Spleen (tissue), 11 donors: ENCODE measurements around the gene GPC2. TPM values are rescaled to one million over a fixed set of nuclear protein-coding genes. Genes with fewer than 3 reads are reported as not detected.

Source experiments
- DNase-seq: peaks from one replicate; pipeline ENCODE4 v3.0.0-alpha.2; 2020
- H3K27ac ChIP-seq, 8 donors: fragments of 200-600 bp; sonication (generic) in 7 of 8; 1 replicate in 4 of 8; 2 replicates in 4 of 8; pipeline versions ENCODE4 v1.5.0 to v1.8.0; 2016 to 2021; ENCODE audit warnings: inconsistent platforms in 4 of 8, mild to moderate bottlenecking in 4 of 8, moderate library complexity in 1 of 8
- H3K27me3 ChIP-seq, 7 donors: fragments of 200-600 bp; sonication (generic) in 6 of 7; replicated peaks in 1 of 7; 1 replicate in 4 of 7; 2 replicates in 3 of 7; pipeline versions ENCODE4 v1.5.0 to v1.8.0; 2016 to 2021; ENCODE audit warnings: inconsistent platforms in 3 of 7, mild to moderate bottlenecking in 1 of 7
- H3K36me3 ChIP-seq, 6 donors: fragments of 200-600 bp; sonication (generic) in 5 of 6; 1 replicate in 4 of 6; 2 replicates in 2 of 6; pipeline versions ENCODE4 v1.5.0 to v1.8.0; 2016 to 2021; ENCODE audit warnings: inconsistent platforms in 2 of 6
- H3K4me1 ChIP-seq, 6 donors: fragments of 200-600 bp; sonication (generic) in 5 of 6; 1 replicate in 3 of 6; 2 replicates in 3 of 6; pipeline versions ENCODE4 v1.5.0 to v1.8.0; 2016 to 2021; ENCODE audit warnings: inconsistent platforms in 3 of 6
- H3K4me3 ChIP-seq, 8 donors: fragments of 200-600 bp; sonication (generic) in 7 of 8; 1 replicate in 4 of 8; 2 replicates in 4 of 8; pipeline versions ENCODE4 v1.5.0 to v1.8.0; 2016 to 2021; ENCODE audit warnings: inconsistent platforms in 4 of 8, mild to moderate bottlenecking in 4 of 8, moderate library complexity in 2 of 8
- H3K9me3 ChIP-seq, 8 donors: fragments of 200-600 bp; sonication (generic) in 7 of 8; 1 replicate in 4 of 8; 2 replicates in 4 of 8; pipeline versions ENCODE4 v1.5.0 to v1.8.0; 2016 to 2021; ENCODE audit warnings: inconsistent platforms in 4 of 8
- CTCF ChIP-seq, 11 experiments: fragments of 200-600 bp in 7 of 11; fragments of 450-650 bp in 4 of 11; sonication (generic) in 4 of 11; IDR thresholded peaks in 8 of 11; conservative IDR thresholded peaks in 3 of 11; 1 replicate in 7 of 11; 2 replicates in 4 of 11; pipeline versions ENCODE4 v1.4.0 to v1.8.0; 2016 to 2021; ENCODE audit warnings: antibody characterized with exemption in 11 of 11, inconsistent platforms in 4 of 11, mild to moderate bottlenecking in 1 of 11
- POLR2A ChIP-seq, 3 donors: fragments of 450-650 bp; IDR thresholded peaks; one replicate each; pipeline ENCODE4 v1.5.1; 2017; ENCODE audit warnings: antibody characterized with exemption in 3 of 3, mild to moderate bottlenecking in 1 of 3
- POLR2AphosphoS5 ChIP-seq, 3 donors: sonication (generic); formaldehyde crosslinking; IDR thresholded peaks; one replicate each; pipeline ENCODE4 v1.5.1; 2017; ENCODE audit warnings: antibody characterized with exemption in 3 of 3
- WGBS, 5 donors: extraction: QIAGEN DNeasy Blood & Tissue Kit in 3 of 5; methylation state at CpG; one replicate each; pipeline versions ENCODE4 v1.1.5 to v1.1.7; 2013 to 2018; 5-methylcytosine and 5-hydroxymethylcytosine counted together
- intact Hi-C: fragments of 100-400 bp; cut with DNase I; formaldehyde crosslinking; loops from one replicate; pipeline ENCODE4 v1.15.0; 2023; ENCODE audit warnings: low total_unique reads
- polyA plus RNA-seq, 3 donors: library from polyadenylated mRNA; stranded (reverse); fragments of 200-250 nt; gene quantifications; one replicate each; pipeline ENCODE4 v1.2.1, GENCODE V29; 2013
- total RNA-seq, 7 donors: library from RNA; depleted of rRNA in 3 of 7; stranded (reverse); fragments of >200 nt in 3 of 7; fragmentation: NEBNext Ultra II Directional in 4 of 7; extraction: Animal tissue kit (Norgen Biotek cat#: 25700) in 4 of 7; gene quantifications; one replicate each; pipeline versions ENCODE4 v1.1.0 to v1.2.1, GENCODE V29; 2016 to 2021
- donor health status: healthy with polysubstance abuse.
- donor health status: DM: no; HTN: no; CAD: no; lungs with moderate emphysema.
- donor health status: DM: no; HTN: no; CAD: no.
- donor health status: Bipolar disorder and iron deficiency.
- donor health status: healthy.
- donor health status: DM: no; HTN: no; CAD: no.
- donor health status: DM: yes; HTN: yes; CAD: no.

GPC2 gene
- total and polyA plus RNA-seq, 10 donors: 2.1 to 5.3 (median 4.3) TPM

GRCh38 chr7:100153708-100154535 lies 23.3 kb downstream of the GPC2 start:
- Histone ChIP-seq H3K36me3 (peaks cover 0 to 72% (median 37%) of the 10 kb centered on the region in 6 donors), H3K27ac (peak overlapping the region in 3 of 8 donors; percentile 95 to 97 (median 97)), H3K27me3 (no peaks in the 10 kb centered on the region), H3K9me3 (no peaks in the 10 kb centered on the region), H3K4me3 (no peak overlapping the region), H3K4me1 (peaks cover 33 to 96% (median 84%) of the 10 kb centered on the region in 6 donors)
- TF ChIP-seq CTCF (IDR thresholded peaks at IDR 0.05 in 8 of 11, conservative IDR thresholded peaks at IDR 0.05 in 3 of 11) (no peak), POLR2AphosphoS5 (IDR thresholded peaks at IDR 0.05) (peak in 2 of 3 donors; percentile 46 to 63), POLR2A (IDR thresholded peaks at IDR 0.05) (no peak)
- no peak for DNase-seq
- intact Hi-C loops: no loop called here
- 77 to 87% (median 86%) methylated on average over 15 to 16 of the region's 16 CpGs for WGBS, 5 donors

- 89 to 94% (median 91%) methylated on average over 17 to 18 of the region's 18 CpGs for WGBS, 5 donors
- DNase-seq: peak; percentile 80
- peak overlapping the region in 7 of 8 donors; percentile 59 to 97 (median 70) for H3K27ac ChIP-seq
Measured at GRCh38 chr7:100152937-100153666, 24.1 kb downstream of the GPC2 start.

GRCh38 chr7:100152404-100152803 lies 24.8 kb downstream of the GPC2 start:
- TF ChIP-seq CTCF (IDR thresholded peaks at IDR 0.05 in 8 of 11, conservative IDR thresholded peaks at IDR 0.05 in 3 of 11) (peak in 1 of 11 experiments; percentile 19), POLR2AphosphoS5 (IDR thresholded peaks at IDR 0.05) (peak in 1 of 3 donors; percentile 40), POLR2A (IDR thresholded peaks at IDR 0.05) (no peak)
- peaks cover 0 to 72% (median 37%) of the 10 kb centered on the region in 6 donors for H3K36me3 ChIP-seq
- peak overlapping the region in 7 of 8 donors; percentile 59 to 97 (median 70) for H3K27ac ChIP-seq
- intact Hi-C loops: no loop called here
- H3K27me3 ChIP-seq: no peaks in the 10 kb centered on the region
- DNase-seq: no peak
- peaks cover 34 to 93% (median 84%) of the 10 kb centered on the region in 6 donors for H3K4me1 ChIP-seq
- no peaks in the 10 kb centered on the region for H3K9me3 ChIP-seq
- H3K4me3 ChIP-seq: peak overlapping the region in 1 of 8 donors; percentile 33

More at GRCh38 chr7:100152937-100153666, 24.1 kb downstream of the GPC2 start:
- intact Hi-C loops: no loop called here
- Histone ChIP-seq H3K4me1 (peaks cover 33 to 94% (median 85%) of the 10 kb centered on the region in 6 donors), H3K9me3 (no peaks in the 10 kb centered on the region), H3K4me3 (peak overlapping the region in 1 of 8 donors; percentile 33), H3K36me3 (peaks cover 0 to 72% (median 37%) of the 10 kb centered on the region in 6 donors), H3K27me3 (no peaks in the 10 kb centered on the region)
- TF ChIP-seq POLR2AphosphoS5 (IDR thresholded peaks at IDR 0.05): peak in 1 of 3 donors; percentile 31
- no peak for TF ChIP-seq POLR2A (IDR thresholded peaks at IDR 0.05)
- no peak for TF ChIP-seq CTCF (IDR thresholded peaks at IDR 0.05 in 8 of 11, conservative IDR thresholded peaks at IDR 0.05 in 3 of 11)
